ENCODE results near the gene GUCY2D. TPM values are rescaled to one million over a fixed set of nuclear protein-coding genes. Genes with fewer than 3 reads are reported as not detected.
A peak's percentile ranks its signal among the peaks of the same experiment; 100 is the strongest.

The GUCY2D gene
- total RNA-seq, 1 donor = not detected

GRCh38 chr17:7967751-7968150 lies 34.7 kb upstream of the GUCY2D start:
- no peak for DNase-seq (ENCODE audit: low read depth)
- no peak overlapping the region for H3K4me3 ChIP-seq (ENCODE audit: low read depth, low read length)
- TF ChIP-seq CTCF (IDR thresholded peaks at IDR 0.05; ENCODE audit: insufficient read depth, low read depth, low read length) = no peak

- H3K4me3 ChIP-seq (ENCODE audit: low read depth, low read length) = no peak overlapping the region
- no peak for TF ChIP-seq CTCF (IDR thresholded peaks at IDR 0.05; ENCODE audit: insufficient read depth, low read depth, low read length)
Observed at GRCh38 chr17:7969433-7969832, 33.0 kb upstream of the GUCY2D start.

GRCh38 chr17:7971651-7972050 lies 30.8 kb upstream of the GUCY2D start:
- no peak for TF ChIP-seq CTCF (IDR thresholded peaks at IDR 0.05; ENCODE audit: insufficient read depth, low read depth, low read length)
- no peak overlapping the region for H3K4me3 ChIP-seq (ENCODE audit: low read depth, low read length)
- no peak for DNase-seq (ENCODE audit: low read depth)

More at GRCh38 chr17:7969433-7969832, 33.0 kb upstream of the GUCY2D start:
- DNase-seq (ENCODE audit: low read depth) = peak; percentile 50

GRCh38 chr17:7972131-7972785 lies 30.2 kb upstream of the GUCY2D start:
- peak; percentile 23 for TF ChIP-seq CTCF (IDR thresholded peaks at IDR 0.05; ENCODE audit: insufficient read depth, low read depth, low read length)
- H3K4me3 ChIP-seq (ENCODE audit: low read depth, low read length) = no peak overlapping the region
- no peak for DNase-seq (ENCODE audit: low read depth)

- no peak for TF ChIP-seq CTCF (IDR thresholded peaks at IDR 0.05; ENCODE audit: insufficient read depth, low read depth, low read length)
- no peak overlapping the region for H3K4me3 ChIP-seq (ENCODE audit: low read depth, low read length)
- no peak for DNase-seq (ENCODE audit: low read depth)
Observed at GRCh38 chr17:7974638-7975131, 27.7 kb upstream of the GUCY2D start.

GRCh38 chr17:7977039-7977438 lies 25.4 kb upstream of the GUCY2D start:
- DNase-seq (ENCODE audit: low read depth) = no peak
- TF ChIP-seq CTCF (IDR thresholded peaks at IDR 0.05; ENCODE audit: insufficient read depth, low read depth, low read length) = no peak
- H3K4me3 ChIP-seq (ENCODE audit: low read depth, low read length) = no peak overlapping the region

- TF ChIP-seq CTCF (IDR thresholded peaks at IDR 0.05; ENCODE audit: insufficient read depth, low read depth, low read length) = no peak
- H3K4me3 ChIP-seq (ENCODE audit: low read depth, low read length) = no peak overlapping the region
- no peak for DNase-seq (ENCODE audit: low read depth)
Observed at GRCh38 chr17:7977805-7978204, 24.6 kb upstream of the GUCY2D start.
